ENCODE data around the gene ANKRD28.

The ANKRD28 gene

DNA sequence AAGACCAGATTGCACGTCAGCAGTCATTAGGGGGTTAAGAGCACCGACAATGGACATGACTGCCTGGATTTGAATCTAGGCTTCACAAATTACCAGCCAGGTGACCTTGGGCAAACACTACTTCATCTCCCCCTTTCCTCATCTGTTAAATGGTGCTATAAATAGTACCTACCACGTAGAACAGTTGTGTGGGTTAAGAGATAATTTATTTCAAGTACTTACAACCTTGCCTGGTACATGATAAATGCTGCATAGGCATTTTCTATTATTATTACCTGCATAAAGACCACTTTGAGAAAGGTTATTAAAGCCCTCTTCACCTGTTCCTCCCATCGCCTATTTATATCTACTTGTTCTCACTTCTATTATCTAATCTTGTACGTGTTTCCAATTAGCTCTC, 131.5 kb downstream of the ANKRD28 start:
- Histone ChIP-seq H3K4me3 (IDR thresholded peaks at IDR 0.05; ENCODE audit: insufficient read depth, low read depth, low read length) (no peak overlapping the region), H3K36me3 (ENCODE audit: insufficient read depth) (no peaks in the 10 kb centered on the region), H3K4me2 (no peak overlapping the region), H4K20me1 (ENCODE audit: insufficient read depth) (no peaks in the 10 kb centered on the region), H3K9ac (no peak overlapping the region), H3K27ac (no peak overlapping the region), H3K4me1 (ENCODE audit: low read depth, poor library complexity, severe bottlenecking) (peaks cover 4% of the 10 kb centered on the region), H3K79me2 (ENCODE audit: insufficient read depth, low read depth) (no peaks in the 10 kb centered on the region), H2AFZ (ENCODE audit: low read depth) (no peak overlapping the region), H3K27me3 (ENCODE audit: insufficient read depth, low read depth) (no peaks in the 10 kb centered on the region)
- TF ChIP-seq, protein P1, sequence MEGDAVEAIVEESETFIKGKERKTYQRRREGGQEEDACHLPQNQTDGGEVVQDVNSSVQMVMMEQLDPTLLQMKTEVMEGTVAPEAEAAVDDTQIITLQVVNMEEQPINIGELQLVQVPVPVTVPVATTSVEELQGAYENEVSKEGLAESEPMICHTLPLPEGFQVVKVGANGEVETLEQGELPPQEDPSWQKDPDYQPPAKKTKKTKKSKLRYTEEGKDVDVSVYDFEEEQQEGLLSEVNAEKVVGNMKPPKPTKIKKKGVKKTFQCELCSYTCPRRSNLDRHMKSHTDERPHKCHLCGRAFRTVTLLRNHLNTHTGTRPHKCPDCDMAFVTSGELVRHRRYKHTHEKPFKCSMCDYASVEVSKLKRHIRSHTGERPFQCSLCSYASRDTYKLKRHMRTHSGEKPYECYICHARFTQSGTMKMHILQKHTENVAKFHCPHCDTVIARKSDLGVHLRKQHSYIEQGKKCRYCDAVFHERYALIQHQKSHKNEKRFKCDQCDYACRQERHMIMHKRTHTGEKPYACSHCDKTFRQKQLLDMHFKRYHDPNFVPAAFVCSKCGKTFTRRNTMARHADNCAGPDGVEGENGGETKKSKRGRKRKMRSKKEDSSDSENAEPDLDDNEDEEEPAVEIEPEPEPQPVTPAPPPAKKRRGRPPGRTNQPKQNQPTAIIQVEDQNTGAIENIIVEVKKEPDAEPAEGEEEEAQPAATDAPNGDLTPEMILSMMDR (conservative IDR thresholded peaks at IDR 0.05; ENCODE audit: low read depth, low read length) = no peak

DNA sequence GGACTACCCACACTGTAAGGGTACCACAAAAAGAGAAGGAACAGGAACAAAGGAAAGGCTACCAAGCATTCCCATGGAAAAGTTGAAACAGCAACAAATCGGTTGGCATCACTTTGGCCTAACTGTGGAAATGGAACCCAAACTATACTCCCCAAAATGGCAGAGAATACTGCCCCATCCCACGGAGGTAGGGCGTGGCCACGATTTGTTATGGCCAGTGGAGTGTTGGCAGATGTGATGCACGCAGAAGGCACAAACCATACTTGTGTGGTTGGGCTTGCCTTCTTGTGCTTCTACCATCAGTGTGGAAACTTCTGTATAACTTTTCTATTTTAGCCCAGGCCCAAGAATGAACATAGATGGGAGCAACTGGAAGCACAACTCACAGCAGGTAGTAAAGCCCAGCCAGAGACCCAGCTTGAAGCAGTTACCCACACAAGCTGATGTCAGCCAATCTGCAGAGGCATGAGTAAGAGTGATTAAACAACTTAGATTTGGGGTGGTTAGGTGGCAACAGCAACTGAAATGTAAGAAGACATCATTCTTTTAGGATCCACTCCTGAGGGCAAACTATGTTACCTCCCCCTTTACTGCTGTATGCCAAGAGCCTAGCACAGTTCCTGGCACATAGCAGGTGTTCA, 132.1 kb downstream of the ANKRD28 start:
- peaks cover 4% of the 10 kb centered on the region for H3K4me1 ChIP-seq (ENCODE audit: low read depth, poor library complexity, severe bottlenecking)

DNA sequence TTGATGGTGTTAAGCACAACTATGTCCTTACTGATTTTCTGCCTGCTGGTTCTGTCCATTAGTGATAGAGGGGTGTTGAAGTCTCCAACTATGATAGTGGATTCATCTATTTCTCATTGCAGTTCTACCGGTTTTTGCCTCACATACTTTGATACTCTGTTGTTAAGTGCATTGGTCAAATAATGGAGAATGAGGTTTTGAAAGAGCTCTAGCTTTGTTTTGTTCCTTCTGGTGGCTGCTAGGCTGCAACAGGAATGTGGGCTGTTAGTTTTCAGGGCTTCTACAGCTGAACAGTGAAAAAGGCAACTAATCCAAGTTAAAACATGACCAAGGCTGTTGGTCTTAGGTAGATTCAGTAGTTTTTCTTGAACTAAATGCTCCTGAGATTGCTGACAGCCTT, 133.6 kb downstream of the ANKRD28 start:
- Histone ChIP-seq H2AFZ (ENCODE audit: low read depth) (no peak overlapping the region), H3K27me3 (ENCODE audit: insufficient read depth, low read depth) (no peaks in the 10 kb centered on the region), H3K79me2 (ENCODE audit: insufficient read depth, low read depth) (no peaks in the 10 kb centered on the region), H3K9ac (no peak overlapping the region), H4K20me1 (ENCODE audit: insufficient read depth) (no peaks in the 10 kb centered on the region), H3K4me2 (no peak overlapping the region), H3K4me3 (IDR thresholded peaks at IDR 0.05; ENCODE audit: insufficient read depth, low read depth, low read length) (no peak overlapping the region), H3K4me1 (ENCODE audit: low read depth, poor library complexity, severe bottlenecking) (peaks cover 4% of the 10 kb centered on the region), H3K36me3 (ENCODE audit: insufficient read depth) (no peaks in the 10 kb centered on the region), H3K27ac (no peak overlapping the region)
- TF ChIP-seq, protein P1 (conservative IDR thresholded peaks at IDR 0.05; ENCODE audit: low read depth, low read length) = no peak

More for the DNA sequence above, 132.1 kb downstream of the ANKRD28 start:
- H3K36me3 ChIP-seq (ENCODE audit: insufficient read depth) = no peaks in the 10 kb centered on the region
- H3K27me3 ChIP-seq (ENCODE audit: insufficient read depth, low read depth) = no peaks in the 10 kb centered on the region
- H3K27ac ChIP-seq = no peak overlapping the region
- H3K4me3 ChIP-seq (IDR thresholded peaks at IDR 0.05; ENCODE audit: insufficient read depth, low read depth, low read length) = no peak overlapping the region
- no peak overlapping the region for H3K9ac ChIP-seq
- TF ChIP-seq, protein P1 (conservative IDR thresholded peaks at IDR 0.05; ENCODE audit: low read depth, low read length) = no peak
- no peak overlapping the region for H2AFZ ChIP-seq (ENCODE audit: low read depth)
- no peaks in the 10 kb centered on the region for H3K79me2 ChIP-seq (ENCODE audit: insufficient read depth, low read depth)
- no peak overlapping the region for H3K4me2 ChIP-seq
- H4K20me1 ChIP-seq (ENCODE audit: insufficient read depth) = no peaks in the 10 kb centered on the region

DNA sequence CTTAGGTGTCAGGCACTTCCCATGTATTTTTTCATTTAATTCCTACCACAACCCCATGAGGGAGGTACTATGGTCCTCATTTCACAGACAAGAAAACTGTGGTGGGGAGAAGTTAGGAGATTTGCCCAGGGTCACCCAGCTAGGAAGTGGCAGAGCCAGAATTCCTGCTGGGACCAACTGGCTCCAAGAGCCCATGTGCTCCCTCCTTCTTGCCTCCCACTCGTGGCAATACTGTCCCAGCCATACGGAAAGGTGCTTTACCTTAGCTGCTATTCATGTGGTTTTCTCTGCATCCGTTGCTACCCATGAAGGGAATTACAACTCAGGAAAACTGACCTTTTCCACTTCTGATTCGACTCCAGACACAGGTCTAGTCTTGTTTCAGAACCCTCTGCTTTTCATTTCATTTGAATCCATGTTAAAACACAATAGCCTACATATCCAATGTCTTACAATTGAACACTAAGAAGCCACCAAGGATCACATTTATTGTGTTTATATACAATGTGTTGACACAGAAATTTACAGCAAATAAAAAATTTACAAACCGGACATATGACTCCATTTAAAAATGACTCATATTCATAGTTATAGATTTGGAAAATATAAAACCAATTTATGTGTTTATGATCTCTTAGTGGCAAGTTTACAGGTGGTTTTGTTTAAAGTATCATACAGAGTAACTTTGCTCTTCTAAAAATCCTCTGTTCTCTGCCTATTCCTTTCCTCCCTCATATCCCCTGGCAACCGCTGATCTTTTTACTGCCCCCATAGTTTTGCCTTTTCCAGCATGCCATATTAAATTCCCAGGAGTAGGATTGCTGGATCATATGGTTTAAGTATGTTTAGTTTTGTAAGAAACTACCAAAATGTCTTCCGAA, 137.5 kb downstream of the ANKRD28 start:
- no peaks in the 10 kb centered on the region for H4K20me1 ChIP-seq (ENCODE audit: insufficient read depth)
- no peak overlapping the region for H3K9ac ChIP-seq
- H3K36me3 ChIP-seq (ENCODE audit: insufficient read depth) = no peaks in the 10 kb centered on the region
- H3K79me2 ChIP-seq (ENCODE audit: insufficient read depth, low read depth) = no peaks in the 10 kb centered on the region
- no peaks in the 10 kb centered on the region for H3K27me3 ChIP-seq (ENCODE audit: insufficient read depth, low read depth)
- no peaks in the 10 kb centered on the region for H3K4me1 ChIP-seq (ENCODE audit: low read depth, poor library complexity, severe bottlenecking)
- H3K4me3 ChIP-seq (IDR thresholded peaks at IDR 0.05; ENCODE audit: insufficient read depth, low read depth, low read length) = no peak overlapping the region
- H3K27ac ChIP-seq = no peak overlapping the region
- H2AFZ ChIP-seq (ENCODE audit: low read depth) = no peak overlapping the region
- TF ChIP-seq, protein P1 (conservative IDR thresholded peaks at IDR 0.05; ENCODE audit: low read depth, low read length) = no peak
- no peak overlapping the region for H3K4me2 ChIP-seq
